GM21576 (cell line): ENCODE results near the gene UPP2.

Source experiments
- ATAC-seq: cut with Tn5 transposase; IDR thresholded peaks from one replicate; pipeline ENCODE4 v1.9.1; 2021; ENCODE audit warnings: mild to moderate bottlenecking, moderate library complexity; ENCODE audit not compliant: unreplicated experiment

Gene UPP2

GRCh38 chr2:158103411-158104012 lies 1.8 kb downstream of the UPP2 start:
- no peak for ATAC-seq

- no peak for ATAC-seq
Observed at GRCh38 chr2:158104903-158105302, 3.2 kb downstream of the UPP2 start.

GRCh38 chr2:158112992-158113391 lies 11.3 kb downstream of the UPP2 start:
- no peak for ATAC-seq

- no peak for ATAC-seq
Observed at GRCh38 chr2:158113741-158114295, 12.1 kb downstream of the UPP2 start.

- ATAC-seq = no peak
Observed at GRCh38 chr2:158114516-158114915, 12.8 kb downstream of the UPP2 start.

GRCh38 chr2:158115202-158115767 lies 13.6 kb downstream of the UPP2 start:
- ATAC-seq = no peak

GRCh38 chr2:158116936-158117335 lies 15.3 kb downstream of the UPP2 start:
- no peak for ATAC-seq

GRCh38 chr2:158120102-158120501 lies 18.4 kb downstream of the UPP2 start:
- no peak for ATAC-seq

- ATAC-seq = no peak
Observed at GRCh38 chr2:158120664-158121641, 19.3 kb downstream of the UPP2 start.

- ATAC-seq = no peak
Observed at GRCh38 chr2:158124896-158125295, 23.2 kb downstream of the UPP2 start.

- ATAC-seq = no peak
Observed at GRCh38 chr2:158125756-158126498, 24.3 kb downstream of the UPP2 start.

GRCh38 chr2:158127380-158127804 lies 25.7 kb downstream of the UPP2 start:
- ATAC-seq = no peak

GRCh38 chr2:158128168-158128973 lies 26.7 kb downstream of the UPP2 start:
- no peak for ATAC-seq

GRCh38 chr2:158129037-158129436 lies 27.4 kb downstream of the UPP2 start:
- no peak for ATAC-seq

- ATAC-seq = no peak
Observed at GRCh38 chr2:158130832-158131473, 29.3 kb downstream of the UPP2 start.

- no peak for ATAC-seq
Observed at GRCh38 chr2:158131483-158131912, 29.8 kb downstream of the UPP2 start.

GRCh38 chr2:158131919-158132566 lies 30.4 kb downstream of the UPP2 start:
- ATAC-seq = no peak

GRCh38 chr2:158134055-158134454 lies 32.4 kb downstream of the UPP2 start:
- no peak for ATAC-seq

- ATAC-seq = no peak
Observed at GRCh38 chr2:158134655-158135054, 33.0 kb downstream of the UPP2 start.
